Trophoblast cell (in vitro differentiated cells and primary cell): ENCODE data around the gene TEAD3.
"Not testable (repeated sequence)": the region's sequence is repeated elsewhere in the genome, so short reads cannot be mapped to it uniquely, and the experiment has no call there.

Experiments
- DNase-seq, 2 donors: peaks; one replicate each; pipeline ENCODE4 v3.0.0-alpha.2; 2016
- H2AFZ ChIP-seq: 2 replicates; pipeline ENCODE4 v1.6.1; 2013; ENCODE audit warnings: low read length, moderate library complexity, mild to moderate bottlenecking; ENCODE audit not compliant: insufficient read depth, poor library complexity
- H2AK5ac ChIP-seq: 2 replicates; pipeline ENCODE4 v1.6.1; 2013; ENCODE audit warnings: mild to moderate bottlenecking, low read length
- H2BK120ac ChIP-seq: 2 replicates; pipeline ENCODE4 v1.6.1; 2013; ENCODE audit warnings: low read length, mild to moderate bottlenecking, moderate library complexity; ENCODE audit not compliant: insufficient read depth, poor library complexity
- H2BK12ac ChIP-seq: 2 replicates; pipeline ENCODE4 v1.6.1; 2013; ENCODE audit warnings: mild to moderate bottlenecking, low read length, moderate library complexity
- H2BK5ac ChIP-seq: 2 replicates; pipeline ENCODE4 v1.6.1; 2013; ENCODE audit warnings: low read length, low read depth, moderate library complexity, mild to moderate bottlenecking; ENCODE audit not compliant: poor library complexity
- H3K14ac ChIP-seq: 2 replicates; pipeline ENCODE4 v1.6.1; 2013; ENCODE audit warnings: mild to moderate bottlenecking, low read length
- H3K18ac ChIP-seq: 2 replicates; pipeline ENCODE4 v1.6.1; 2013; ENCODE audit warnings: mild to moderate bottlenecking, low read length
- H3K23ac ChIP-seq: 2 replicates; pipeline ENCODE4 v1.6.1; 2013; ENCODE audit warnings: low read length
- H3K27ac ChIP-seq: 2 replicates; pipeline ENCODE4 v1.5.1; 2013; ENCODE audit warnings: low read depth, mild to moderate bottlenecking, inconsistent platforms, low read length, moderate library complexity
- H3K27me3 ChIP-seq: 2 replicates; pipeline ENCODE4 v1.6.1; 2013; ENCODE audit warnings: inconsistent platforms, mild to moderate bottlenecking, low read length, moderate library complexity; ENCODE audit not compliant: insufficient read depth
- H3K36me3 ChIP-seq, 2 experiments: 1 replicate in 1 of 2; 2 replicates in 1 of 2; pipeline ENCODE4 v1.6.1; 2013; ENCODE audit warnings: low read length in 2 of 2, mild to moderate bottlenecking in 2 of 2, moderate library complexity in 1 of 2; ENCODE audit not compliant: insufficient read depth in 2 of 2, control insufficient read depth in 1 of 2
- H3K4ac ChIP-seq: 2 replicates; pipeline ENCODE4 v1.6.1; 2013; ENCODE audit warnings: low read depth, mild to moderate bottlenecking, low read length, moderate library complexity
- H3K4me1 ChIP-seq, 2 experiments: 1 replicate in 1 of 2; 2 replicates in 1 of 2; pipeline ENCODE4 v1.6.1; 2013; ENCODE audit warnings: low read length in 2 of 2, mild to moderate bottlenecking in 2 of 2, moderate library complexity in 1 of 2; ENCODE audit not compliant: insufficient read depth in 2 of 2, control insufficient read depth in 1 of 2
- H3K4me2 ChIP-seq: 2 replicates; pipeline ENCODE4 v1.6.1; 2013; ENCODE audit warnings: inconsistent platforms, mild to moderate bottlenecking, low read length, moderate library complexity
- H3K4me3 ChIP-seq: 2 replicates; pipeline ENCODE4 v1.5.1; 2013; ENCODE audit warnings: mild to moderate bottlenecking, low read depth, low read length, inconsistent platforms
- H3K79me1 ChIP-seq: one replicate; pipeline ENCODE4 v1.6.1; 2013; ENCODE audit warnings: low read length
- H3K79me2 ChIP-seq: 2 replicates; pipeline ENCODE4 v1.6.1; 2013; ENCODE audit warnings: low read length, mild to moderate bottlenecking; ENCODE audit not compliant: control insufficient read depth, insufficient read depth, poor library complexity
- H3K9ac ChIP-seq: 2 replicates; pipeline ENCODE4 v1.6.1; 2013; ENCODE audit warnings: mild to moderate bottlenecking, low read length
- H3K9me3 ChIP-seq: 2 replicates; pipeline ENCODE4 v1.6.1; 2013; ENCODE audit warnings: low read depth, mild to moderate bottlenecking, control low read depth, inconsistent platforms, low read length; ENCODE audit not compliant: insufficient read depth
- H4K12ac ChIP-seq: 2 replicates; pipeline ENCODE4 v1.6.1; 2013; ENCODE audit warnings: low read depth, mild to moderate bottlenecking, low read length, moderate library complexity
- H4K8ac ChIP-seq: 2 replicates; pipeline ENCODE4 v1.6.1; 2013; ENCODE audit warnings: low read depth, mild to moderate bottlenecking, low read length, moderate library complexity
- H4K91ac ChIP-seq: one replicate; pipeline ENCODE4 v1.6.1; 2013; ENCODE audit warnings: low read depth, mild to moderate bottlenecking, low read length, moderate library complexity
- WGBS: extraction: QIAGEN DNeasy Blood & Tissue Kit; methylation state at CpG from one replicate; pipeline ENCODE4 v1.1.7; 2013; ENCODE audit warnings: missing lambda C conversion rate; ENCODE audit not compliant: insufficient read length, insufficient coverage; ENCODE audit errors: extremely low coverage; 5-methylcytosine and 5-hydroxymethylcytosine counted together

The TEAD3 gene

DNA sequence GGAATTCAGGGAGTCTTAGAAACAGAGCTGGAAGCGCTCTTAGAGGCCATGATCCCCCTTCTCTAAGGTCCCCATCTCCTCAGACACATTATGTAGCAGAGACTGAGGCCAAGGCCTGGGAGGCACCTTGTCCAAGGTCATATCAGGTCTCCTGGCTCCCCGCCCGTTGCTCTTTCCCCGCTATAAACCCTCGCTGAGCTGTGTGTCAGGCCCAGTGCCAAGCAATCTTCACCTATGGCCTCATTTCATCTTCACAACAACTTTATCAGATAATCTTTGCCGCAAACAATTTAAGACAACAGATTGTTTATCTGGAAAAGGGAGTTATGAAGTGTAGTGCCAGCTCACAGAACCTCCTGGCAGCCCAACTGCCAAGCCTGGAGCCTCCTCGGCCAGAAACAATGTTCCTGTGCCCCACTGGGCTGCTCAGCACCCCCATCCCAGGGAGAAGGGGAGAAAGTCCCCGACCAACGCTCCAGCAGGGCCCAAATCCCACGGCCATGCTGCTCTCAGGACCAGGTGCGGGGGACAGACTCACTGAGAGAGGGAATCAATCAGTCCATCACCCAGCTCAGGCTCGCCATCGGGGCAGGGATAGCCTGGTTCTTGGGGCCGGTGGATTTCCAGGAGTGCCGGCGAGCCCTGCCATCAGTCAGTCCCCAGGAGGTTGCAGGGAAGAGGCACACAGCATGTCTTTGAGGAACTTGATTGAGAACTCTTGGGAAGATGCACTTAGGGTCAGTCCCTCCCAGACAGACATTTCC, 61.6 kb downstream of the TEAD3 start:
- Histone ChIP-seq H3K79me2 (no peaks in the 10 kb centered on the region), H3K4me2 (no peak overlapping the region), H3K27me3 (no peaks in the 10 kb centered on the region), H3K27ac (no peak overlapping the region), H3K9ac (no peak overlapping the region), H3K4me1 (peaks cover 3 to 4% of the 10 kb centered on the region in 2 experiments), H3K79me1 (no peaks in the 10 kb centered on the region), H4K12ac (no peak overlapping the region), H3K4ac (no peak overlapping the region), H4K91ac (no peak overlapping the region), H3K14ac (no peak overlapping the region), H3K9me3 (no peaks in the 10 kb centered on the region), H3K23ac (no peak overlapping the region), H2BK120ac (no peak overlapping the region), H2AK5ac (no peak overlapping the region), H2BK12ac (no peak overlapping the region), H3K18ac (no peak overlapping the region), H2AFZ (no peak overlapping the region), H2BK5ac (no peak overlapping the region), H3K4me3 (no peak overlapping the region), H4K8ac (no peak overlapping the region), H3K36me3 (no peaks in the 10 kb centered on the region)
- DNase-seq = peak; percentile 12 to 74
- no CpG with 5 or more reads among the region's 16 CpGs for WGBS

DNA sequence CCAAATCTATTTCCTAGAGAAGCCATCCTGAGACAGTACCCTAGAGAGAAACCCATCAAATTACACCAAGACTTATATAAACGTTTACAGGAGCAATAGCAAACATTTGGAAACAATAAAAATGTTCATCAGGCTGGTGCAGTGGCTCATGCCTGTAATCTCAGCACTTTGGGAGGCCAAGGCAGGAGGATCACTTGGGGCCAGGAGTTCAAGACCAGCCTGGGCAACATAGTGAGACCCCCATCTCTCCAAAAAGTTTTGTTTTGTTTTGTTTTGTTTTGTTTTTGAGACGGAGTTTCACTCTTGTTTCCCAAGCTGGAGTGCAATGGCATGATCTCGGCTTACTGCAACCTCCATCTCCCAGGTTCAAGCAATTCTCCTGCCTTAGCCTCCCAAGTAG, 64.2 kb downstream of the TEAD3 start:
- not testable (repeated sequence) for H3K4me2 ChIP-seq, H3K4me1 ChIP-seq, H3K14ac ChIP-seq, H3K23ac ChIP-seq, H3K36me3 ChIP-seq, H2AK5ac ChIP-seq, H4K91ac ChIP-seq, H3K4ac ChIP-seq, H4K12ac ChIP-seq, H2BK120ac ChIP-seq, H3K79me2 ChIP-seq, H2BK5ac ChIP-seq, H3K18ac ChIP-seq, DNase-seq, H3K4me3 ChIP-seq, H2AFZ ChIP-seq, H3K27me3 ChIP-seq, H3K79me1 ChIP-seq, H4K8ac ChIP-seq, H3K9ac ChIP-seq, H3K27ac ChIP-seq, H2BK12ac ChIP-seq
- WGBS = no CpG with 5 or more reads among the region's 3 CpGs
- peaks cover 11% of the 10 kb centered on the region for H3K9me3 ChIP-seq

GRCh38 chr6:35432291-35432690, 64.6 kb downstream of the TEAD3 start:
- no peak overlapping the region for H2BK5ac ChIP-seq
- no peaks in the 10 kb centered on the region for H3K79me2 ChIP-seq
- H2AFZ ChIP-seq = no peak overlapping the region
- no peak overlapping the region for H2AK5ac ChIP-seq
- peaks cover 3 to 4% of the 10 kb centered on the region in 2 experiments for H3K4me1 ChIP-seq
- no peak overlapping the region for H2BK120ac ChIP-seq
- H3K79me1 ChIP-seq = no peaks in the 10 kb centered on the region
- no peak overlapping the region for H3K4me3 ChIP-seq
- no peak overlapping the region for H3K18ac ChIP-seq
- H4K91ac ChIP-seq = no peak overlapping the region
- no peak overlapping the region for H3K23ac ChIP-seq
- peaks cover 5 to 10% of the 10 kb centered on the region in 2 experiments for H3K36me3 ChIP-seq
- no peak overlapping the region for H3K9ac ChIP-seq
- H3K4me2 ChIP-seq = no peak overlapping the region
- H2BK12ac ChIP-seq = no peak overlapping the region
- WGBS = no CpG with 5 or more reads among the region's 4 CpGs
- DNase-seq = no peak
- H3K14ac ChIP-seq = no peak overlapping the region
- H3K4ac ChIP-seq = no peak overlapping the region
- H4K12ac ChIP-seq = no peak overlapping the region
- H3K9me3 ChIP-seq = peaks cover 13% of the 10 kb centered on the region
- H3K27me3 ChIP-seq = no peaks in the 10 kb centered on the region
- no peak overlapping the region for H3K27ac ChIP-seq
- no peak overlapping the region for H4K8ac ChIP-seq

DNA sequence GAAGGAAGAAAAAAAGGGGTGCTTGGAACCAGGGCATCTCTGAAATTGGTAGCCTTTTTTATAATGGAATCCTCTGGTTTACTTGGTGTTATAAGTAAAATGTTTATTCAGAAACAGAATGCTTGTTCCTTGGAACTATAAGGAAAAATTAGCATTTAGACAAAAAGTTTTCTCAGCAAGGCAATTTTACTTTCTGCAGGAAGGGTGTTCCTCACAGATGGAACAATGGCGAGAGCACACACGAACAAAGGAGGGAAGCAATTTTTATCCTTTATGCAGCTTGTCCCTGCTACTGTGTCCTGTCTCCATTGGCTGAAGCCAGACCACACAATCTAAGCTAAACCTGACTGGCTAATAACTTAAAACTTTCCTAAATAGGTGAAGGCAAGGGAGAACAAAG, 67.4 kb downstream of the TEAD3 start:
- Histone ChIP-seq H3K4ac (no peak overlapping the region), H3K36me3 (peaks cover 18 to 28% of the 10 kb centered on the region in 2 experiments), H2BK5ac (no peak overlapping the region), H3K4me3 (no peak overlapping the region), H4K8ac (no peak overlapping the region), H4K91ac (no peak overlapping the region), H2AK5ac (no peak overlapping the region), H3K4me2 (no peak overlapping the region), H2BK120ac (no peak overlapping the region), H2AFZ (no peak overlapping the region), H3K79me2 (no peaks in the 10 kb centered on the region), H3K4me1 (peaks cover 4 to 6% of the 10 kb centered on the region in 2 experiments), H3K79me1 (no peaks in the 10 kb centered on the region), H3K23ac (no peak overlapping the region), H3K9me3 (peaks cover 13% of the 10 kb centered on the region), H3K14ac (no peak overlapping the region), H4K12ac (no peak overlapping the region), H3K27ac (no peak overlapping the region), H3K18ac (no peak overlapping the region), H3K9ac (no peak overlapping the region), H3K27me3 (no peaks in the 10 kb centered on the region), H2BK12ac (no peak overlapping the region)
- DNase-seq = no peak
- WGBS = no CpG with 5 or more reads among the region's 2 CpGs
